ENCODE measurements around the gene SMIM20.

GRCh38 chr4:25865586-25865985 lies 48.4 kb upstream of the SMIM20 start:
- TF ChIP-seq POLR2AphosphoS5 (IDR thresholded peaks at IDR 0.05) (no peak), SMC3 (conservative IDR thresholded peaks at IDR 0.05; ENCODE audit: poor library complexity) (no peak)
- TF ChIP-seq, protein P1, sequence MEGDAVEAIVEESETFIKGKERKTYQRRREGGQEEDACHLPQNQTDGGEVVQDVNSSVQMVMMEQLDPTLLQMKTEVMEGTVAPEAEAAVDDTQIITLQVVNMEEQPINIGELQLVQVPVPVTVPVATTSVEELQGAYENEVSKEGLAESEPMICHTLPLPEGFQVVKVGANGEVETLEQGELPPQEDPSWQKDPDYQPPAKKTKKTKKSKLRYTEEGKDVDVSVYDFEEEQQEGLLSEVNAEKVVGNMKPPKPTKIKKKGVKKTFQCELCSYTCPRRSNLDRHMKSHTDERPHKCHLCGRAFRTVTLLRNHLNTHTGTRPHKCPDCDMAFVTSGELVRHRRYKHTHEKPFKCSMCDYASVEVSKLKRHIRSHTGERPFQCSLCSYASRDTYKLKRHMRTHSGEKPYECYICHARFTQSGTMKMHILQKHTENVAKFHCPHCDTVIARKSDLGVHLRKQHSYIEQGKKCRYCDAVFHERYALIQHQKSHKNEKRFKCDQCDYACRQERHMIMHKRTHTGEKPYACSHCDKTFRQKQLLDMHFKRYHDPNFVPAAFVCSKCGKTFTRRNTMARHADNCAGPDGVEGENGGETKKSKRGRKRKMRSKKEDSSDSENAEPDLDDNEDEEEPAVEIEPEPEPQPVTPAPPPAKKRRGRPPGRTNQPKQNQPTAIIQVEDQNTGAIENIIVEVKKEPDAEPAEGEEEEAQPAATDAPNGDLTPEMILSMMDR (IDR thresholded peaks at IDR 0.05; ENCODE audit: poor library complexity, severe bottlenecking) = no peak
